MM.1S (cell line): ENCODE results near the gene PLVAP.

Source experiments
- CTCF ChIP-seq: fragments of 300-600 bp; sonication (generic); IDR thresholded peaks from 2 replicates; pipeline ENCODE4 v1.5.1; 2016; ENCODE audit warnings: antibody characterized with exemption, low read length, mixed read lengths
- EZH2 ChIP-seq: fragments of 300-600 bp; sonication (generic); optimal IDR thresholded peaks from 2 replicates; pipeline ENCODE3; 2017; ENCODE audit warnings: low read depth, mild to moderate bottlenecking, antibody characterized with exemption, low read length, mixed read lengths

GRCh38 chr19:17398902-17399527 is 21.9 kb upstream of the PLVAP start:
- TF ChIP-seq CTCF (no peak), EZH2 (no peak)
